ENCODE results near the gene SKIC2. TPM values are rescaled to one million over a fixed set of nuclear protein-coding genes. Genes with fewer than 3 reads are reported as not detected.

SKIC2 gene
- total RNA-seq, 3 donors from 2014 or later, result 58.6 to 87.2 (median 81.2) TPM

Small RNAs within 50 kb of the gene (microRNA-seq; reads per million reads assigned to microRNA genes)
- gene MIR1236, result 0.70 reads per million

Other genes with a start within 250 kb of the SKIC2 start
- 1 to 10 TPM in 1 of 3 donors, under 1 TPM in 1, not detected in 1; 0.90 to 6.1 TPM for gene LY6G6D, start 243.8 kb upstream of the SKIC2 start, total RNA-seq
- under 1 TPM in 1 of 3 donors, not detected in 2; 0.32 TPM for gene LY6G6C, start 237.4 kb upstream of the SKIC2 start, total RNA-seq
- 1 to 10 TPM in 1 of 3 donors, under 1 TPM in 2; 0.48 to 1.4 (median 0.57) TPM for gene MPIG6B, start 235.8 kb upstream of the SKIC2 start, total RNA-seq
- 100 to 1,000 TPM in 1 of 3 donors, 10 to 100 TPM in 2; 56.1 to 152 (median 99.5) TPM for gene DDAH2, start 229.9 kb upstream of the SKIC2 start, total RNA-seq
- gene CLIC1, start 222.6 kb upstream of the SKIC2 start, total RNA-seq, result 100 to 1,000 TPM; 269 to 555 (median 441) TPM
- gene MSH5, start 219.2 kb upstream of the SKIC2 start, total RNA-seq, result 10 to 100 TPM; 14.1 to 29.9 (median 29.7) TPM
- gene SAPCD1, start 196.5 kb upstream of the SKIC2 start, total RNA-seq, result 1 to 10 TPM; 2.5 to 9.6 (median 4.3) TPM
- gene VWA7, start 181.8 kb upstream of the SKIC2 start, total RNA-seq, result 1 to 10 TPM; 5.9 to 8.2 (median 6.9) TPM
- 10 to 100 TPM; 41.7 to 65.8 (median 45.0) TPM for gene VARS1, start 163.4 kb upstream of the SKIC2 start, total RNA-seq
- gene LSM2, start 152.2 kb upstream of the SKIC2 start, total RNA-seq, result 10 to 100 TPM; 21.7 to 35.5 (median 33.8) TPM
- 1 to 10 TPM; 1.2 to 3.4 (median 1.3) TPM for gene HSPA1L, start 143.9 kb upstream of the SKIC2 start, total RNA-seq
- 100 to 1,000 TPM in 2 of 3 donors, 10 to 100 TPM in 1; 73.6 to 274 (median 107) TPM for gene HSPA1A, start 143.6 kb upstream of the SKIC2 start, total RNA-seq
- gene HSPA1B, start 131.4 kb upstream of the SKIC2 start, total RNA-seq, result 100 to 1,000 TPM; 172 to 254 (median 200) TPM
- 10 to 100 TPM; 44.0 to 65.7 (median 45.0) TPM for gene NEU1, start 96.4 kb upstream of the SKIC2 start, total RNA-seq
- 100 to 1,000 TPM; 332 to 795 (median 740) TPM for gene SLC44A4, start 80.2 kb upstream of the SKIC2 start, total RNA-seq
- gene EHMT2, start 61.5 kb upstream of the SKIC2 start, total RNA-seq, result 10 to 100 TPM; 29.6 to 50.1 (median 36.4) TPM
- 1 to 10 TPM; 2.3 to 6.2 (median 3.4) TPM for gene ZBTB12, start 57.1 kb upstream of the SKIC2 start, total RNA-seq
- 10 to 100 TPM in 2 of 3 donors, 1 to 10 TPM in 1; 5.5 to 33.7 (median 17.9) TPM for gene C2, start 31.5 kb upstream of the SKIC2 start, total RNA-seq
- gene CFB, start 13.1 kb upstream of the SKIC2 start, total RNA-seq, result 100 to 1,000 TPM in 1 of 3 donors, 10 to 100 TPM in 2; 34.5 to 178 (median 40.4) TPM
- gene NELFE, start 204 bp upstream of the SKIC2 start, total RNA-seq, result 10 to 100 TPM; 44.9 to 52.4 (median 51.8) TPM
- 10 to 100 TPM; 12.4 to 18.1 (median 15.8) TPM for gene DXO, start 13.0 kb downstream of the SKIC2 start, total RNA-seq
- 100 to 1,000 TPM in 1 of 3 donors, 10 to 100 TPM in 2; 10.2 to 203 (median 56.0) TPM for gene C4A, start 22.9 kb downstream of the SKIC2 start, total RNA-seq
- gene C4B, start 55.6 kb downstream of the SKIC2 start, total RNA-seq, result 100 to 1,000 TPM in 1 of 3 donors, 10 to 100 TPM in 1, 1 to 10 TPM in 1; 9.2 to 175 (median 51.0) TPM
- 1 to 10 TPM in 1 of 3 donors, under 1 TPM in 2; 0.93 to 2.1 (median 0.94) TPM for gene CYP21A2, start 79.2 kb downstream of the SKIC2 start, total RNA-seq
- 10 to 100 TPM; 20.1 to 87.0 (median 36.9) TPM for gene TNXB, start 150.2 kb downstream of the SKIC2 start, total RNA-seq
- 100 to 1,000 TPM in 1 of 3 donors, 10 to 100 TPM in 2; 79.9 to 121 (median 97.4) TPM for gene ATF6B, start 169.1 kb downstream of the SKIC2 start, total RNA-seq
- gene FKBPL, start 171.1 kb downstream of the SKIC2 start, total RNA-seq, result 1 to 10 TPM; 5.0 to 6.8 (median 5.3) TPM
- 1 to 10 TPM in 2 of 3 donors, under 1 TPM in 1; 0.96 to 6.6 (median 2.0) TPM for gene PRRT1, start 192.8 kb downstream of the SKIC2 start, total RNA-seq
- gene PPT2, start 195.0 kb downstream of the SKIC2 start, total RNA-seq, result 10 to 100 TPM; 16.8 to 37.2 (median 34.4) TPM
- 10 to 100 TPM; 16.9 to 32.1 (median 21.5) TPM for gene EGFL8, start 205.4 kb downstream of the SKIC2 start, total RNA-seq
- gene AGPAT1, start 216.9 kb downstream of the SKIC2 start, total RNA-seq, result 10 to 100 TPM; 49.0 to 60.1 (median 56.2) TPM
- 100 to 1,000 TPM in 1 of 3 donors, 10 to 100 TPM in 2; 79.0 to 114 (median 85.0) TPM for gene RNF5, start 219.2 kb downstream of the SKIC2 start, total RNA-seq
- 1 to 10 TPM; 5.3 to 8.1 (median 6.3) TPM for gene AGER, start 225.1 kb downstream of the SKIC2 start, total RNA-seq
- 10 to 100 TPM; 49.4 to 97.7 (median 53.9) TPM for gene PBX2, start 231.0 kb downstream of the SKIC2 start, total RNA-seq
- gene GPSM3, start 233.5 kb downstream of the SKIC2 start, total RNA-seq, result 10 to 100 TPM in 1 of 3 donors, 1 to 10 TPM in 2; 6.6 to 14.7 (median 9.9) TPM